ENCODE measurements around the gene CATSPER4. TPM values are rescaled to one million over a fixed set of nuclear protein-coding genes. Genes with fewer than 3 reads are reported as not detected.

CATSPER4 gene
- total RNA-seq, 1 donor from 2014 or later: not detected

DNA sequence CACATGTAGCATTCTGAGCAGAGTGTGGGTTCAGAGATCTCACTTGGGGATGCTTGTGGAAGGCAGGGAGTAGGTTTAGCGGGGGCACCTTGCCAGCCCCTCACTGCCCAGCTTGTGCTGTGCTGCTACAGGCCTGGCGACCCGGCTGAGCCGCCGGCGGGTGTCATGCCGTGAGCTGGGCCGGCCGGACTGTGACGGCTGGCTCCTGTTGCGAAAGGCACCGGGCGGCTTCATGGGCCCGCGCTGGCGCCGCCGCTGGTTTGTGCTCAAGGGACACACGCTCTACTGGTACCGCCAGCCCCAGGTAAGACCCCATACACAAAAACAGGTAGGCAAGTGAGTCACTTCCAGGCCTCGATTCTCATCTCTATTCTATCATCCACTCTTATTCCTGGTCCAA lies 5.5 kb upstream of the CATSPER4 start:
- H3K4me3 Mint-ChIP-seq (ENCODE audit: unreplicated experiment): no peak overlapping the region
- no peaks in the 10 kb centered on the region for H3K4me1 Mint-ChIP-seq (ENCODE audit: unreplicated experiment)
- DNase-seq (ENCODE audit: extremely low spot score, unreplicated experiment): no peak
- no peaks in the 10 kb centered on the region for H3K36me3 Mint-ChIP-seq (ENCODE audit: unreplicated experiment)
- no peak for TF ChIP-seq CTCF (IDR thresholded peaks at IDR 0.05)
- no peaks in the 10 kb centered on the region for H3K9me3 Mint-ChIP-seq (ENCODE audit: unreplicated experiment)
- no peak overlapping the region for H3K27ac Mint-ChIP-seq (ENCODE audit: unreplicated experiment)
- H3K27me3 Mint-ChIP-seq (ENCODE audit: unreplicated experiment): no peaks in the 10 kb centered on the region

- no peaks in the 10 kb centered on the region for H3K36me3 Mint-ChIP-seq (ENCODE audit: unreplicated experiment)
- no peaks in the 10 kb centered on the region for H3K4me1 Mint-ChIP-seq (ENCODE audit: unreplicated experiment)
- no peak for TF ChIP-seq CTCF (IDR thresholded peaks at IDR 0.05)
- no peak for DNase-seq (ENCODE audit: extremely low spot score, unreplicated experiment)
- H3K27me3 Mint-ChIP-seq (ENCODE audit: unreplicated experiment): peaks cover 2% of the 10 kb centered on the region
- H3K27ac Mint-ChIP-seq (ENCODE audit: unreplicated experiment): no peak overlapping the region
- no peak overlapping the region for H3K4me3 Mint-ChIP-seq (ENCODE audit: unreplicated experiment)
- no peaks in the 10 kb centered on the region for H3K9me3 Mint-ChIP-seq (ENCODE audit: unreplicated experiment)
Measured at GRCh38 chr1:26187882-26188281, 2.5 kb upstream of the CATSPER4 start.

DNA sequence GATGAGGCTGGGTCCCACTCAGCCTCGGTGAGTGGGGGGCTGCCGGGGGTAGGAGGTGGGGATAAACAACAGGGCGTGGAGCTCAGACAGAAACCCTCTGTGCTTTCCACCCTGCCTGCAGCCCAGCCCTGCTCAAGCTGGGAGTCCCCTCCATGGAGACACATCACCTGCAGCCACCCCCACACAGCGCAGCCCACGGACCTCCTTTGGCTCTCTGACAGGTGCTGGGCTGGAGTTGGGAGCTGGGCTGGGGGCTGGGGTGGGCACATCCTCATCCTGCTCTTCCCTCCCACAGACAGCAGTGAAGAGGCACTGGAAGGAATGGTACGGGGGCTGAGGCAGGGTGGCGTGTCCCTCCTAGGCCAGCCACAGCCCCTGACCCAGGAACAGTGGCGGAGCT lies 1.9 kb upstream of the CATSPER4 start:
- no peak for DNase-seq (ENCODE audit: extremely low spot score, unreplicated experiment)
- TF ChIP-seq CTCF (IDR thresholded peaks at IDR 0.05): no peak

GRCh38 chr1:26189331-26189730 lies 1.1 kb upstream of the CATSPER4 start:
- H3K4me3 Mint-ChIP-seq (ENCODE audit: unreplicated experiment): no peak overlapping the region
- no peak for DNase-seq (ENCODE audit: extremely low spot score, unreplicated experiment)
- H3K36me3 Mint-ChIP-seq (ENCODE audit: unreplicated experiment): no peaks in the 10 kb centered on the region
- peaks cover 12% of the 10 kb centered on the region for H3K27me3 Mint-ChIP-seq (ENCODE audit: unreplicated experiment)
- no peak overlapping the region for H3K27ac Mint-ChIP-seq (ENCODE audit: unreplicated experiment)
- TF ChIP-seq CTCF (IDR thresholded peaks at IDR 0.05): no peak
- H3K9me3 Mint-ChIP-seq (ENCODE audit: unreplicated experiment): no peaks in the 10 kb centered on the region
- no peaks in the 10 kb centered on the region for H3K4me1 Mint-ChIP-seq (ENCODE audit: unreplicated experiment)

More for the DNA sequence above, 1.9 kb upstream of the CATSPER4 start:
- Mint-ChIP-seq H3K27ac (ENCODE audit: unreplicated experiment) (no peak overlapping the region), H3K27me3 (ENCODE audit: unreplicated experiment) (peaks cover 4% of the 10 kb centered on the region), H3K4me1 (ENCODE audit: unreplicated experiment) (no peaks in the 10 kb centered on the region), H3K9me3 (ENCODE audit: unreplicated experiment) (no peaks in the 10 kb centered on the region), H3K36me3 (ENCODE audit: unreplicated experiment) (no peaks in the 10 kb centered on the region), H3K4me3 (ENCODE audit: unreplicated experiment) (no peak overlapping the region)

- no peaks in the 10 kb centered on the region for H3K36me3 Mint-ChIP-seq (ENCODE audit: unreplicated experiment)
- no peak for DNase-seq (ENCODE audit: extremely low spot score, unreplicated experiment)
- H3K27me3 Mint-ChIP-seq (ENCODE audit: unreplicated experiment): peaks cover 17% of the 10 kb centered on the region
- no peak overlapping the region for H3K27ac Mint-ChIP-seq (ENCODE audit: unreplicated experiment)
- no peak overlapping the region for H3K4me3 Mint-ChIP-seq (ENCODE audit: unreplicated experiment)
- no peaks in the 10 kb centered on the region for H3K9me3 Mint-ChIP-seq (ENCODE audit: unreplicated experiment)
- no peak for TF ChIP-seq CTCF (IDR thresholded peaks at IDR 0.05)
- H3K4me1 Mint-ChIP-seq (ENCODE audit: unreplicated experiment): no peaks in the 10 kb centered on the region
Measured at GRCh38 chr1:26189751-26190275, 589 bp upstream of the CATSPER4 start.
